PC-9 (cell line): Measurements from ENCODE around the gene LETM1. TPM values are rescaled to one million over a fixed set of nuclear protein-coding genes. Genes with fewer than 3 reads are reported as not detected.

Experiments
- BruUV-seq: library from RNA; stranded (reverse); fragments of 400-500 nt; replicated peaks from 2 replicates; lab custom pipeline; 2021; lab: Mats Ljungman, UMichigan
- CTCF ChIA-PET: fragments of 300-600 bp; sonication (Branson Sonifier 250); formaldehyde crosslinking; loops from one replicate; lab custom pipeline; 2022; ENCODE audit warnings: antibody characterized with exemption; lab: Charles Lee
- POLR2A ChIA-PET: fragments of 300-600 bp; sonication (Branson Sonifier 250); formaldehyde crosslinking; loops from one replicate; lab custom pipeline; 2022; ENCODE audit warnings: antibody characterized with exemption; ENCODE audit not compliant: unreplicated experiment; lab: Charles Lee
- DNase-seq, 2 experiments: peaks; one replicate each; pipeline versions ENCODE4 v3.0.0 to v3.0.0-alpha.2; 2015 to 2022; ENCODE audit warnings: mixed read lengths in 1 of 2
- H2AFZ ChIP-seq: fragments of 200-600 bp; sonication (generic); 2 replicates; pipeline ENCODE4 v1.8.1; 2017; ENCODE audit warnings: antibody characterized with exemption
- H3F3A ChIP-seq: fragments of 200-600 bp; sonication (generic); 2 replicates; pipeline ENCODE4 v1.8.1; 2017; ENCODE audit warnings: antibody characterized with exemption, mild to moderate bottlenecking, low read depth; ENCODE audit not compliant: insufficient read depth
- H3K27ac ChIP-seq: fragments of 200-600 bp; sonication (generic); 2 replicates; pipeline ENCODE4 v1.6.1; 2016; ENCODE audit warnings: mixed run types
- H3K27me3 ChIP-seq: fragments of 200-600 bp; sonication (generic); 2 replicates; pipeline ENCODE4 v1.6.1; 2016; ENCODE audit warnings: low read depth, mixed run types; ENCODE audit not compliant: insufficient read depth
- H3K36me3 ChIP-seq: fragments of 200-600 bp; sonication (generic); 2 replicates; pipeline ENCODE4 v1.6.1; 2016; ENCODE audit warnings: low read depth, mixed run types
- H3K4me1 ChIP-seq: fragments of 200-600 bp; sonication (generic); replicated peaks from 2 replicates; pipeline ENCODE4 v1.6.1; 2016; ENCODE audit warnings: mixed run types; ENCODE audit not compliant: insufficient read depth
- H3K4me2 ChIP-seq: fragments of 200-600 bp; sonication (generic); 2 replicates; pipeline ENCODE4 v1.6.1; 2017; ENCODE audit warnings: mixed run types
- H3K4me3 ChIP-seq: fragments of 200-600 bp; sonication (generic); 2 replicates; pipeline ENCODE4 v1.6.1; 2016; ENCODE audit warnings: mixed run types
- H3K79me2 ChIP-seq: fragments of 200-600 bp; sonication (generic); 2 replicates; pipeline ENCODE4 v1.6.1; 2017; ENCODE audit warnings: low read depth, mixed run types
- H3K9me2 ChIP-seq: fragments of 200-600 bp; sonication (generic); 2 replicates; pipeline ENCODE4 v1.8.1; 2017; ENCODE audit warnings: mild to moderate bottlenecking; ENCODE audit not compliant: insufficient read depth
- H3K9me3 ChIP-seq: fragments of 200-600 bp; sonication (generic); 2 replicates; pipeline ENCODE4 v1.8.1; 2016; ENCODE audit warnings: low read depth; ENCODE audit not compliant: insufficient read depth
- H4K20me1 ChIP-seq: fragments of 200-600 bp; sonication (generic); 2 replicates; pipeline ENCODE4 v1.8.1; 2017; ENCODE audit not compliant: insufficient read depth
- EZH2 ChIP-seq: fragments of 200-600 bp; sonication (generic); IDR thresholded peaks from 2 replicates; pipeline ENCODE4 v1.8.0; 2017; ENCODE audit warnings: antibody characterized with exemption, low read depth
- intact Hi-C: fragments of 100-400 bp; cut with micrococcal nuclease; formaldehyde crosslinking; loops from one replicate; pipeline ENCODE4 v1.10.0; 2022; ENCODE audit not compliant: unreplicated experiment
- total RNA-seq: library from RNA; stranded (reverse); gene quantifications from 2 replicates; pipeline ENCODE4 v1.2.3, GENCODE V29; 2021
- TF ChIP-seq, protein P1 (sequence below): fragments of 200-600 bp; sonication (generic); conservative IDR thresholded peaks from 2 replicates; pipeline ENCODE4 v1.6.1; 2017; ENCODE audit warnings: mixed run types, antibody characterized with exemption, mild to moderate bottlenecking, moderate library complexity

Gene LETM1
- total RNA-seq, 1 experiment from 2014 or later, result 44.5 TPM

DNA sequence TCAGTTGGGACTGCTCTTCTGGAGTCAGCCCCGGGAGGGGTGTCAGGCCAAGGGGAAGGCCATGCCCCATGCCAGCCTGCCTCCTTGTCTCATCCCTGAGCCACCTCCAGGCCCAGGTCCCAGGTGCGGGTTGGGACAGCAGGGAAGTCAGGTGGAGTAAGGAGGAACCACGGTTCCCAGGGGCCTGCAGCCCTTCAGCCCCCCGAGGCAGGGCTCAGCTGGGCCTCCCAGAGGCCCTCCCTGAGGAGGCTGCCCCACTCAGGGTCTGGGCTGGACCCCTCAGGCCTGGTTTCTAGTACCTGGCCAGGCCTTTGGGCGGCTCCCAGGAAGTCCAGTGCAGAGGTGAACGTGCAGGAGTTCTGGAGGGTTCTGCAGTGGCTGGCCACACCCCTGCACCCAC, 86.3 kb downstream of the LETM1 start:
- Histone ChIP-seq H4K20me1 (no peaks in the 10 kb centered on the region), H3K4me1 (peaks cover 30% of the 10 kb centered on the region), H3K27ac (no peak overlapping the region), H3K4me3 (no peak overlapping the region), H3K79me2 (no peaks in the 10 kb centered on the region), H3F3A (peaks cover 5% of the 10 kb centered on the region; the same call in 1 of the 2 replicates), H3K27me3 (no peaks in the 10 kb centered on the region; the same call in 1 of the 2 replicates), H2AFZ (no peak overlapping the region), H3K36me3 (no peaks in the 10 kb centered on the region), H3K9me3 (no peaks in the 10 kb centered on the region), H3K9me2 (no peaks in the 10 kb centered on the region), H3K4me2 (no peak overlapping the region)
- no peak for TF ChIP-seq EZH2
- TF ChIP-seq, protein P1, sequence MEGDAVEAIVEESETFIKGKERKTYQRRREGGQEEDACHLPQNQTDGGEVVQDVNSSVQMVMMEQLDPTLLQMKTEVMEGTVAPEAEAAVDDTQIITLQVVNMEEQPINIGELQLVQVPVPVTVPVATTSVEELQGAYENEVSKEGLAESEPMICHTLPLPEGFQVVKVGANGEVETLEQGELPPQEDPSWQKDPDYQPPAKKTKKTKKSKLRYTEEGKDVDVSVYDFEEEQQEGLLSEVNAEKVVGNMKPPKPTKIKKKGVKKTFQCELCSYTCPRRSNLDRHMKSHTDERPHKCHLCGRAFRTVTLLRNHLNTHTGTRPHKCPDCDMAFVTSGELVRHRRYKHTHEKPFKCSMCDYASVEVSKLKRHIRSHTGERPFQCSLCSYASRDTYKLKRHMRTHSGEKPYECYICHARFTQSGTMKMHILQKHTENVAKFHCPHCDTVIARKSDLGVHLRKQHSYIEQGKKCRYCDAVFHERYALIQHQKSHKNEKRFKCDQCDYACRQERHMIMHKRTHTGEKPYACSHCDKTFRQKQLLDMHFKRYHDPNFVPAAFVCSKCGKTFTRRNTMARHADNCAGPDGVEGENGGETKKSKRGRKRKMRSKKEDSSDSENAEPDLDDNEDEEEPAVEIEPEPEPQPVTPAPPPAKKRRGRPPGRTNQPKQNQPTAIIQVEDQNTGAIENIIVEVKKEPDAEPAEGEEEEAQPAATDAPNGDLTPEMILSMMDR, result no peak
- ChIA-PET CTCF (no interaction called here), POLR2A (no interaction called here)
- no peak for DNase-seq
- BruUV-seq, result no TSS peak
- intact Hi-C loops, result no loop called here

DNA sequence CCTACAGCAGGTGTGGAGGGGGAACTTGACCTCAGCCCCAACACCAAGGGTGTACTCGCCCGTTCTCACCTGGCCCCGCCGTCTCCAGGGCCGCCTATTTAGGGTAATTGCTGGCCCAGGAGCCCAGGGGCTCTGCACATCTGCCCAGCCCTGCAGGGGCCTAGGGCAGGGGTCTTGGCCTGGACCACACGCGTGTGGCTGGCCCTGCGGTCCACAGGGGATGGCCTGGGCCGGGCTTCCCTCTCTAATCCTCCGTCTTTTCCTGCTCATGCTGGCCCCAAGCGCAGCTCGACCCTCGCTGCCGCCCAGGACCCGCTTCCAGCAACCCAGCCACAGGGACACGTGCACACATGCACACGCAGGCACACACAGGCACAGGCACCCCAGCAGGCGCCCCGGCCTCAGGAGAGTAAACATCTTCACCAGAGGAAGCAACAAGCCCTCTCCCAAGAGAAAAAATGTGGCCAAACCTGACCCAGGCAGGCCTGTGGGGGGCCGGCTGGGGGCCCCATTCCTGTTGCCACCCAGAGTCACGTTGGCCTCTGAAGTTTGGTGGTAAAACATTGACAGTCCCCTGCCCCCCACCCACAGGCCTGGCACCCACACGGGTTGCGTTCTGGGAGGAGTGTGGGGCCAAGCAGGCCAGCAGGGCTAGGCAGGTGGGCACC, 87.5 kb downstream of the LETM1 start:
- TF ChIP-seq, protein P1, result no peak
- TF ChIP-seq EZH2, result no peak
- Histone ChIP-seq H3K9me3 (no peaks in the 10 kb centered on the region), H3K27me3 (peaks cover 2% of the 10 kb centered on the region; the same call in 1 of the 2 replicates), H2AFZ (no peak overlapping the region), H3K4me1 (peaks cover 30% of the 10 kb centered on the region), H3K4me2 (peak overlapping the region; percentile 50), H3K4me3 (no peak overlapping the region), H4K20me1 (no peaks in the 10 kb centered on the region), H3F3A (peaks cover 7% of the 10 kb centered on the region; the same call in 1 of the 2 replicates), H3K36me3 (no peaks in the 10 kb centered on the region), H3K9me2 (no peaks in the 10 kb centered on the region), H3K79me2 (no peaks in the 10 kb centered on the region), H3K27ac (no peak overlapping the region)
- ChIA-PET CTCF (interaction anchor here (0.5 to 0.8 kb wide), 5 partner anchors 24 to 479 kb away, joined by 4 to 11 read pairs (median 7); no protein-coding TSS in a partner anchor), POLR2A (interaction anchor here (0.5 to 0.7 kb wide), 2 partner anchors 123 to 351 kb away, joined by 3 to 11 read pairs; no protein-coding TSS in a partner anchor)
- peak; percentile 55 to 62 for DNase-seq
- BruUV-seq, result no TSS peak
- intact Hi-C loops, result loop anchor here (1.0 kb wide), 1 partner anchor 10 kb away; no protein-coding TSS in a partner anchor

DNA sequence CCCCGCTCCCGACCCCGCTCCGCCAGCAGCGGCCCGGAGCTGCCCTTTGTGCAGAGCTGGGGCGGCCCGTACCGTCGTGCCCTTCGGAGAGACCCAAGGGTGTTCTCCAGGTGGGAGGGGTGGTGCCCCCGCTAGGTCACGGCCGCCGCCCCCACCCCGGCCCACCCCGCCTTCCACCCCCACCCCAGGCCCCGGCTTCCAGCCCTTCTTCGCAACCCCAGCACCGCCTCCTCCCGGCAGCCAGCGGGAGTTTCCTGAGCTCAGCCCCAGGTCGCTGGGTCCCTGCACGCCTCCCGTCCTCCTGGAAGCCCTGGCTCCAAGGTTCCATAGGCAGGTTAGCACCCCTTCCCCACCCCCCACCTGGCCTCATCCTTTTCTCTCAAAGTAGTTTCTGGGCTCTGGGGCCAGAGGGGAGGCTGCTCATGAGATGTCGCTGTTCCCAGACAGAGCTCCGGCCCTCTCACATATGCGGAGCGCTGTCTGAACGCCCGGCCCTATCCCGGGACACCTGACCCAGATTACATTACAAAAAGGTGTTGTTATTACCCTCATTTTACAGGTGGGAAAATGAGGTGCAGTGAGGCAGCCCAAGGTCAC, 88.1 kb downstream of the LETM1 start:
- CTCF ChIA-PET, result interaction anchor here (0.5 to 0.8 kb wide), 6 partner anchors 23 to 479 kb away, joined by 4 to 18 read pairs (median 8); no protein-coding TSS in a partner anchor
- POLR2A ChIA-PET, result interaction anchor here (0.6 to 1.0 kb wide), 3 partner anchors 10 to 122 kb away, joined by 3 to 11 read pairs (median 5); no protein-coding TSS in a partner anchor
- no peak overlapping the region for H3K27ac ChIP-seq
- no peak overlapping the region for H3K4me3 ChIP-seq
- intact Hi-C loops, result loop anchor here (1.0 kb wide), 1 partner anchor 10 kb away; no protein-coding TSS in a partner anchor
- H3K9me2 ChIP-seq, result no peaks in the 10 kb centered on the region
- peaks cover 7% of the 10 kb centered on the region; the same call in 1 of the 2 replicates for H3F3A ChIP-seq
- H3K9me3 ChIP-seq, result no peaks in the 10 kb centered on the region
- no peaks in the 10 kb centered on the region for H3K79me2 ChIP-seq
- H3K36me3 ChIP-seq, result no peaks in the 10 kb centered on the region
- H3K4me2 ChIP-seq, result peak overlapping the region; percentile 50
- H4K20me1 ChIP-seq, result no peaks in the 10 kb centered on the region
- peaks cover 2% of the 10 kb centered on the region; the same call in 1 of the 2 replicates for H3K27me3 ChIP-seq
- H2AFZ ChIP-seq, result no peak overlapping the region
- no TSS peak for BruUV-seq
- peak in 1 of 2 experiments; percentile 46 for DNase-seq
- TF ChIP-seq, protein P1, result peak; percentile 40; the same call in 1 of the 2 replicates
- no peak for TF ChIP-seq EZH2
- peaks cover 30% of the 10 kb centered on the region for H3K4me1 ChIP-seq
